ENCODE results near the gene EED. TPM values are rescaled to one million over a fixed set of nuclear protein-coding genes. Genes with fewer than 3 reads are reported as not detected.
"Not testable (repeated sequence)": the region's sequence is repeated elsewhere in the genome, so short reads cannot be mapped to it uniquely, and the experiment has no call there.

Gene EED
- polyA plus RNA-seq, 1 donor = 54.1 TPM

DNA sequence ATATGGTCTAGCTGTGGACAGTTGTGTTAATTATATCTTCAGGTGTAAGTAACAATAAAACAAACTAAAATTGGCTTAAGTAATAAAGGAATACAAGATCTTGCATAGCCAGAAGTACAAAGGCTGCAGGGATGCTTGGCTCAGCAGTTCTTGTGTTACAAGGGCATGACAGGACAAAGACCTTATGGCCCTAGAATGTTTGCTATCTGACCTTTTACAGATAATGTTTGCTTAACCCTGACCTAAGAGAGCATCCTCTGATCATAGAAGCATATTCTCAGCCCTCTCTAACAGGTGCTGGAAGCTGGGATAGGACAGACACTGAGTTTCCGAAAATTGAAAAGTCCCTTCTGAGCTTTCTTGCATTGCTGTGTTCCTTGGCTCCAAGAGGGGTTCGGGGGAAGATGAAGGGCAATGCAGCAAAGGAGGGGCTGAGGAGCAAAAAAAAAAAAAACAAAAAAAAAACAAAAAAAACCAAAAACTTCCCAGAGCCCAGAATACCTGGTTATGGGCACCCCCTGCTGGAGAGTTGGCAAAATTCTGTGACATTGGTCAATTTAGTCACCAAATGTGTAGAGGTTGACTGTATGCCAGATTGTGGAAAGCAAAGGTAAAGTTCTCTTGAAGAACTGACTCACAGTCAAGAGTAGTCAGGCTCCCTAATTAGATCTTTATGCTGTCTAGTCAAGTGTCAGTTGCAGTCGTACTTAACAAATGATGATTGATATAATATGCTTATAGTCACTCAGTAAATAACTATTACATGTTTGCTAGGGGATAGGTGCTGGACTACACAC lies 47.1 kb downstream of the EED start:
- DNase-seq = peak; percentile 53

DNA sequence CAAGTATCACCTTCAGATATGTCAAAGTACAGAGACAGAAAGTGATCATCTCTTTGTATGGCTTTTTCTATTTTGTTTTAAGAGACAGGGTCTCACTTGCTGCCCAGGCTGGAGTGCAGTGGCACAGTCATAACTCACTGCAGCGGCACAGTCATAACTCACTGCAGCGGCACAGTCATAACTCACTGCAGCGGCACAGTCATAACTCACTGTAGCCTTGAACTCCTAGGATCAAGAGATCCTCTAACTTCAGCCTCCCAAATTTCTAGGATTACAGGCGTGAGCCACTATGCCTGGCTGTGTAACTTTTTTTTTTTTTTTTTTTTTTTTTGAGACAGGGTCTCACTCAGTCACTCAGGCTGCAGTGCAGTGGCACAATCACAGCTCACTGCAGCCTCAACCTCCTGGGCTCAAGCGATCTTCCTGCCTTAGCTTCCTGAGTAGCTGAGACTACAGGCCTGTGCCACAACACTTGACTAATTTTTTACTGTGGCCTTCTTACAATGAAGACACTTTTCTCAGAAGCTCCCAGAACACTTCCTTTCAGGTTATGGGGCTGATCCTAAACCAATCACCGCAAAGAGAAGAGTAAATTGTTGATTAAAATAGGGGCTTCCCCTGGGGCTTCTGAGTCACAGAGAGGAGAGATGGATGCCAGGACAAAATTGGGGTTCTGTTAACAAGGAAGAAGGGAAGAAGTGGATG lies 48.5 kb downstream of the EED start:
- no peak for DNase-seq

DNA sequence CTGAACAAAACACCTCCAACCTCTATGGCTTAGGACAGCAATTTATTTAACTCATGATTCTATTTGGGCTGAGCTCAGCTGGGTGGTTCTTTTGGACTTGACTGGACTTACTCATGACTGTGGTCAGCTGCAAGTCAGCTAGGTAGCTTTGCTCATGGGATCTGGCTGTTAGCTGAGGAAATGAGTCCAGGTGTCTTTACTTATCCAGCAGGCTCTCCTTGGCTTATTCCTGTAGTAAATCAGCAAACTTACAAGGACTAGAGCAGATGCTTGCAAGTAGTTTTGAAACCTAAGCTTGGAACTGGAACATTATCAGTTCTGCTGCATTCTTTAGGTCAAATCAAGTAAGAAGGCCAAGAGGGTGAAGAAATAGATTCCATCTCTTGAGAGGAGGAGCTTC lies 49.5 kb downstream of the EED start:
- DNase-seq = no peak

DNA sequence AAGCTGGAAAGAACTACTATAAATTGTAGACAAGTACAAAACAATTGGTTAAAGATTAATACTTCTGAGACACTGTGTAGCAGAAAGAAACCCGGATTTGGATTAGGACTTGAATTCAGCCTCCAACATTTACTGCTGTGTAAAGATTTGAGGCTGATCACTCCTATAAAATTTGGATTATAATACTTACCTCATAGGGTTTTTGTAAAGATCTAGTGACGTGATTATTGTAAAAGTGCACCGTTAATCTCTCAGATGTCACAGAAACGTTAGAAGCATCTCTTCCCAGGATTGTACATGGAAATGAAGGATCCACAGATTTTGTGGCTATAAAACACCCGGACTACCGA lies 57.2 kb downstream of the EED start:
- DNase-seq = no peak

DNA sequence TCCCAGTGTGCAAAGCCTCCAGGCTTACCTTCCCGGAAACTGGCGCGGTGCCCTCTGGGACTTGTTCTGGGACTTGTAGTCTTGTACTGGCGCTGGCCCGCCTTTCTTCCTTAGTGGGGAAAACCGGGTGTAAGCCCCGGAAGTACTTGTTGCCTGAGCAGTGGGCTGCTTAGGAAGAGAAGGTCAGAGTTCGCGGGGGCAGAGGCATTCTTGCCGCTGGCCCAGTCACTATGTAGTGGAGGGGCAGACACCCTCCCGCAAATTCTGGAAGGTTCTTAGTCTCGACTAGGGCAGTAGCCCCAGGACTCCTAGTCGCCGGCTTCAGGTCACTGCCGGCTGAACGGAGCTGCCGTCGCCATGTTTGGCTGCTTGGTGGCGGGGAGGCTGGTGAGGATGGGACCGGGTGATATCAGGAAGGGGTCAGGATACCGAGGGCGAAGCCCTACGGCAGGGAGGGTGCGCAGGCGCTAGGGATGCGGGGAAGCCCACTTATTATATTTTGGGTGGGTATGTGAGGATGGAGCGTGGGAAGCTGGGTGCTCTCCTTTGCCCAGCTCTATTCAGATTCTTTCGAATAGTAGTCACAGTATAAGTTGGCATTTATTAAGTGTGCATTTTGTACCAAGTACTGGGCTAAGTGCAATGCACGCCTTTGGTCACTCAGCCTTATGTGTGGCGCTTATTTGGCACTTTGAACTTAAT lies 57.7 kb downstream of the EED start, which contains the start of gene HIKESHI:
TSS of gene HIKESHI (plus strand) at position 149 of the 702 bp plus-strand sequence. CDS start at position 358, 209 bp downstream.
- DNase-seq = peak; percentile 99

DNA sequence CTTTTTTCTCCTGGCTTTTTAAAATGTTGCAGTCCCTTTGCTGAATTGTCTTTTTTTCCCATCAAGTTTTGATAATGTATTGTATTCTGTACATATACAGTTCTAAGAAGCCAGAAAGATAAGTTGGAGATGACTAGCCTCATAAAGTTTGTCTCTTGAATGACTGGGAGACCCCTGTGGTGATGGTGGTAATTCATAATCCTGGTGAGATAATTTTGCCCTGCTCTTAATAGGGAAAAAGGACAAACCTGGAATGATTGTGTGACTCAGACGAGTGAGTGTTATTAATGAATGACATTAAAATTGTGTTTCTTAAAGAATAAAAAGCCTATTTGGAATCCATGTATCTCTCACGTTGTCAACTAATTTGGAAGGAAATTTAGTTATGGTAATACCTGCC lies 58.7 kb downstream of the EED start:
- no peak for DNase-seq

DNA sequence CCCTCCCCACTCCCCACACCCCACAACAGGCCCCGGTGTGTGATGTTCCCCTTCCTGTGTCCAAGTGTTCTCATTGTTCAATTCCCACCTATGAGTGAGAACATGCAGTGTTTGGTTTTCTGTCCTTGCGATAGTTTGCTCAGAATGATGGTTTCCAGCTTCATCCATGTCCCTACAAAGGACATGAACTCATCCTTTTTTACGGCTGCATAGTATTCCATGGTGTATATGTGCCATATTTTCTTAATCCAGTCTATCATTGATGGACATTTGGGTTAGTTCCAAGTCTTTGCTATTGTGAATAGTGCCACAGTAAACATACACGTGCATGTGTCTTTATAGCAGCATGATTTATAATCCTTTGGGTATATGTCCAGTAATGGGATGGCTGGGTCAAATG lies 64.2 kb downstream of the EED start:
- not testable (repeated sequence) for DNase-seq

DNA sequence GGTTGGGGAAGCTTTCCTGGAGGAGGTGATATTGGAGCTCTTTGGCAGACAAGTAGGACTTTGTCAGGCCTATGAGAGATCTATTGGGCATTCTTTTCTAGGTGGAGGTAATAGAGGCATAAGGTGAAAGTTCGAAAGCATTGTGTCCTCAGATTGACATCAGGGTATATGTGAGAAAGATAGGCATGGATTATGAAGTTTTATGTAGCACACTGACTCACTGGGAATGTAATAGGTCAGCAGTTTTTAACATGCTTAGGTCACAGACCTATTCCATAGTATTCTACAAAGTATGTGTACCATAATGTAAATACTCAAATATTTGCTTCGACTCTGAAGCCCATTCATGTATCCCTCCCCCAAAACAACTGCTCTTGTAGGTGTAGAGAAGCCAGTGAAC lies 69.2 kb downstream of the EED start:
- no peak for DNase-seq

DNA sequence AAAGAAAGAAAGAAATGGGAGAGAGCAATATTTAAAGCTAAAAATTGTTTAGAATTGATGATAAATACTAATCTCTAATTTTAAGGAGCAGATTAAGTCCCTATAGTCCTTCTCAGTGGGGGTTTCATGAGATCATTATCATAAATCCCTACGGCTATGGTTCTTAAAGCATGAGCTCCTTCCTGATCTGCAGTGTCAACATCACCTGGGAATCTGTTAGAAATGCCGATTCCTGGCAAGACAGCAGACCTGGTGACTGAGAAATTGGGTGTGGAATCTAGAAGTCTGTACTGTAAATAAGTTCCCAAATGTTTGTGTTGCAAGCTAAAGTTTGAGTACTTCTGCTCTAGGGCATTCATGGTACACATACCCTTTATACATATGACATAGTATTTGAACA lies 70.1 kb downstream of the EED start:
- no peak for DNase-seq

Other genes starting within 250 kb of the EED start
- 334 TPM for gene PICALM, start 175.7 kb upstream of the EED start, polyA plus RNA-seq (ENCODE audit: insufficient read length)
- gene HIKESHI, start 57.5 kb downstream of the EED start, polyA plus RNA-seq (ENCODE audit: insufficient read length) = 54.9 TPM
- gene CCDC81, start 130.1 kb downstream of the EED start, polyA plus RNA-seq (ENCODE audit: insufficient read length) = 1.3 TPM